ENCODE results near the gene PCYT1A. TPM values are rescaled to one million over a fixed set of nuclear protein-coding genes. Genes with fewer than 3 reads are reported as not detected.

The PCYT1A gene
- total and polyA plus RNA-seq, 2 of the 13 experiments (the other 11 are each of a cell fraction or from before 2014, with no cell fraction given) = 26.4 to 45.3 TPM

GRCh38 chr3:196317687-196318467 is 30.4 kb upstream of the PCYT1A start, which contains the start of gene DYNLT2B (continued):
- TF ChIP-seq TEF (CRISPR knock-in tag; IDR thresholded peaks at IDR 0.05) = no peak
- TF ChIP-seq ZBTB26 (CRISPR knock-in tag; IDR thresholded peaks at IDR 0.05; ENCODE audit: borderline replicate concordance) = no peak
- TF ChIP-seq ZBTB7A (CRISPR knock-in tag; IDR thresholded peaks at IDR 0.05) = 0 out of 2 replicates have a peak, but pooled peaks have one; percentile 65
- TF ChIP-seq MAFF (IDR thresholded peaks at IDR 0.05; ENCODE audit: low read depth, low read length) = no peak
- no peak for TF ChIP-seq TFE3 (CRISPR knock-in tag; IDR thresholded peaks at IDR 0.05)
- TF ChIP-seq ZNF746 (CRISPR knock-in tag; IDR thresholded peaks at IDR 0.05) = peak; percentile 75; the same call in 1 of the 2 replicates
- peak; percentile 50 for TF ChIP-seq HBP1 (CRISPR knock-in tag; IDR thresholded peaks at IDR 0.05; ENCODE audit: low read depth)
- TF ChIP-seq ATF7-NPFF (CRISPR knock-in tag; IDR thresholded peaks at IDR 0.05; ENCODE audit: low read depth) = peak; percentile 93
- TF ChIP-seq ZNF891 (CRISPR knock-in tag; IDR thresholded peaks at IDR 0.05) = peak; percentile 75
- TF ChIP-seq ZNF24 (IDR thresholded peaks at IDR 0.05) = no peak
- no peak; the same call in 1 of the 2 replicates for TF ChIP-seq ZNF232 (CRISPR knock-in tag; IDR thresholded peaks at IDR 0.05; ENCODE audit: borderline replicate concordance)
- TF ChIP-seq ZNF704 (CRISPR knock-in tag; IDR thresholded peaks at IDR 0.05; ENCODE audit: borderline replicate concordance) = peak; percentile 67; the same call in 1 of the 2 replicates
- peak; percentile 55; the same call in 1 of the 2 replicates for TF ChIP-seq ZNF710 (CRISPR knock-in tag; IDR thresholded peaks at IDR 0.05; ENCODE audit: borderline replicate concordance)
- TF ChIP-seq PTBP1 (IDR thresholded peaks at IDR 0.05; ENCODE audit: low read depth, low read length, poor library complexity, severe bottlenecking) = no peak
- no peak for TF ChIP-seq GTF2F1 (IDR thresholded peaks at IDR 0.05; ENCODE audit: low read length)
- no peak for TF ChIP-seq TP53 (CRISPR knock-in tag; conservative IDR thresholded peaks at IDR 0.05)
- 0 out of 2 replicates have a peak, but pooled peaks have one; percentile 9 for TF ChIP-seq MEF2D (CRISPR knock-in tag; IDR thresholded peaks at IDR 0.05)
- TF ChIP-seq TBX3 (IDR thresholded peaks at IDR 0.05; ENCODE audit: borderline replicate concordance) = no peak
- TF ChIP-seq NFYB (CRISPR knock-in tag; IDR thresholded peaks at IDR 0.05) = no peak
- TF ChIP-seq GABPA (IDR thresholded peaks at IDR 0.05; ENCODE audit: low read depth, low read length) = no peak
- no peak for TF ChIP-seq GABPA (CRISPR knock-in tag; IDR thresholded peaks at IDR 0.05; ENCODE audit: low read depth)
- peak; percentile 79; the same call in 1 of the 2 replicates for TF ChIP-seq ZNF776 (CRISPR knock-in tag; IDR thresholded peaks at IDR 0.05)
